Esophagus (tissue), 2 donors: ENCODE results near the gene SYNGR2. TPM values are rescaled to one million over a fixed set of nuclear protein-coding genes. Genes with fewer than 3 reads are reported as not detected.

Source experiments
- H3K27ac ChIP-seq, 2 donors: one replicate each; pipeline ENCODE4 v1.5.1; 2013; ENCODE audit warnings: low read depth in 2 of 2, mild to moderate bottlenecking in 2 of 2, inconsistent platforms in 1 of 2, low read length in 1 of 2, moderate library complexity in 1 of 2
- H3K27me3 ChIP-seq, 2 donors: one replicate each; pipeline ENCODE4 v1.6.1; 2013; ENCODE audit warnings: low read length in 2 of 2, control low read depth in 1 of 2, mild to moderate bottlenecking in 1 of 2; ENCODE audit not compliant: insufficient read depth in 2 of 2, control insufficient read depth in 1 of 2
- H3K36me3 ChIP-seq, 2 donors: one replicate each; pipeline ENCODE4 v1.6.1; 2013; ENCODE audit warnings: low read length in 1 of 2; ENCODE audit not compliant: control insufficient read depth in 2 of 2, insufficient read depth in 2 of 2
- H3K4me1 ChIP-seq, 2 donors: one replicate each; pipeline ENCODE4 v1.6.1; 2013; ENCODE audit warnings: low read length in 1 of 2; ENCODE audit not compliant: control insufficient read depth in 2 of 2, insufficient read depth in 2 of 2
- H3K4me3 ChIP-seq, 2 donors: one replicate each; pipeline ENCODE4 v1.5.1; 2013; ENCODE audit warnings: low read length in 2 of 2, mild to moderate bottlenecking in 2 of 2, low read depth in 1 of 2, moderate library complexity in 1 of 2
- H3K9me3 ChIP-seq, 2 donors: one replicate each; pipeline ENCODE4 v1.6.1; 2013; ENCODE audit warnings: mild to moderate bottlenecking in 2 of 2, low read depth in 1 of 2, low read length in 1 of 2, moderate library complexity in 1 of 2; ENCODE audit not compliant: control insufficient read depth in 2 of 2, insufficient read depth in 1 of 2
- WGBS, 2 donors: extraction: QIAGEN DNeasy Blood & Tissue Kit; methylation state at CpG; one replicate each; pipeline ENCODE4 v1.1.7; 2013; 5-methylcytosine and 5-hydroxymethylcytosine counted together
- polyA plus RNA-seq, 2 donors: library from polyadenylated mRNA; stranded (reverse); fragments of 200-250 nt; gene quantifications; one replicate each; pipeline ENCODE4 v1.2.3, GENCODE V29; 2013
- donor health status: healthy with polysubstance abuse.
- donor health status: Bipolar disorder and iron deficiency.

The SYNGR2 gene
- polyA plus RNA-seq, 2 donors = 52.3 to 96.4 TPM

- Histone ChIP-seq H3K9me3 (no peaks in the 10 kb centered on the region), H3K4me3 (no peak overlapping the region), H3K27ac (peak overlapping the region; percentile 47 to 64), H3K36me3 (peaks cover 0 to 3% of the 10 kb centered on the region in 2 donors), H3K4me1 (peaks cover 0 to 16% of the 10 kb centered on the region in 2 donors), H3K27me3 (no peaks in the 10 kb centered on the region)
- WGBS, 2 donors = 60 to 72% methylated on average over 14 of the region's 14 CpGs
These were observed 11.7 kb downstream of the SYNGR2 start for GRCh38 chr17:78180083-78180482.

- H3K4me1 ChIP-seq = peaks cover 0 to 12% of the 10 kb centered on the region in 2 donors
- H3K27me3 ChIP-seq = no peaks in the 10 kb centered on the region
- H3K36me3 ChIP-seq = peaks cover 0 to 3% of the 10 kb centered on the region in 2 donors
- no peaks in the 10 kb centered on the region for H3K9me3 ChIP-seq
- H3K27ac ChIP-seq = no peak overlapping the region
- 71 to 79% methylated on average over 2 of the region's 2 CpGs for WGBS, 2 donors
- H3K4me3 ChIP-seq = no peak overlapping the region
These were observed 12.1 kb downstream of the SYNGR2 start for GRCh38 chr17:78180508-78180907.

GRCh38 chr17:78182504-78182903 is 14.1 kb downstream of the SYNGR2 start:
- 81 to 93% methylated on average over 13 of the region's 13 CpGs for WGBS, 2 donors

GRCh38 chr17:78183916-78184315 is 15.5 kb downstream of the SYNGR2 start:
- no peaks in the 10 kb centered on the region for H3K27me3 ChIP-seq
- no peaks in the 10 kb centered on the region for H3K9me3 ChIP-seq
- H3K27ac ChIP-seq = no peak overlapping the region
- H3K4me3 ChIP-seq = no peak overlapping the region
- peaks cover 3 to 8% of the 10 kb centered on the region in 2 donors for H3K4me1 ChIP-seq
- H3K36me3 ChIP-seq = peaks cover 0 to 3% of the 10 kb centered on the region in 2 donors
- WGBS, 2 donors = 84 to 89% methylated on average over 12 of the region's 12 CpGs

More at GRCh38 chr17:78182504-78182903, 14.1 kb downstream of the SYNGR2 start:
- H3K27ac ChIP-seq = no peak overlapping the region
- H3K4me1 ChIP-seq = peaks cover 3 to 8% of the 10 kb centered on the region in 2 donors
- H3K9me3 ChIP-seq = no peaks in the 10 kb centered on the region
- H3K4me3 ChIP-seq = no peak overlapping the region
- H3K36me3 ChIP-seq = peaks cover 0 to 3% of the 10 kb centered on the region in 2 donors
- no peaks in the 10 kb centered on the region for H3K27me3 ChIP-seq

- no peaks in the 10 kb centered on the region for H3K36me3 ChIP-seq
- H3K27me3 ChIP-seq = no peaks in the 10 kb centered on the region
- 57 to 60% methylated on average over 10 of the region's 10 CpGs for WGBS, 2 donors
- no peak overlapping the region for H3K4me3 ChIP-seq
- peak overlapping the region in 1 of 2 donors; percentile 34 for H3K27ac ChIP-seq
- H3K4me1 ChIP-seq = peaks cover 3 to 5% of the 10 kb centered on the region in 2 donors
- H3K9me3 ChIP-seq = no peaks in the 10 kb centered on the region
These were observed 16.0 kb downstream of the SYNGR2 start for GRCh38 chr17:78184351-78184750.

- Histone ChIP-seq H3K27ac (peak overlapping the region in 1 of 2 donors; percentile 34), H3K9me3 (no peaks in the 10 kb centered on the region), H3K4me1 (peaks cover 3 to 4% of the 10 kb centered on the region in 2 donors), H3K36me3 (no peaks in the 10 kb centered on the region), H3K4me3 (no peak overlapping the region), H3K27me3 (no peaks in the 10 kb centered on the region)
- 63 to 77% methylated on average over 9 of the region's 9 CpGs for WGBS, 2 donors
These were observed 16.5 kb downstream of the SYNGR2 start for GRCh38 chr17:78184868-78185267.

- peak overlapping the region in 1 of 2 donors; percentile 45 for H3K27ac ChIP-seq
- no peaks in the 10 kb centered on the region for H3K9me3 ChIP-seq
- H3K27me3 ChIP-seq = no peaks in the 10 kb centered on the region
- peaks cover 0 to 4% of the 10 kb centered on the region in 2 donors for H3K36me3 ChIP-seq
- 45 to 64% methylated on average over 8 to 10 of the region's 10 CpGs for WGBS, 2 donors
- H3K4me3 ChIP-seq = peak overlapping the region in 1 of 2 donors; percentile 53
- H3K4me1 ChIP-seq = peaks cover 3 to 4% of the 10 kb centered on the region in 2 donors
These were observed 17.8 kb downstream of the SYNGR2 start for GRCh38 chr17:78185981-78186691.

GRCh38 chr17:78186692-78187595 is 18.6 kb downstream of the SYNGR2 start, which contains the start of the genes AFMID and TK1:
AFMID (plus strand) TSS chr17:78187362; CDS start chr17:78187371, 9 bp downstream.
TK1 (minus strand) TSS chr17:78187052; CDS start chr17:78186994, 58 bp downstream.
- 3 to 4% methylated on average over 57 of the region's 57 CpGs for WGBS, 2 donors
- Histone ChIP-seq H3K4me1 (peaks cover 3 to 4% of the 10 kb centered on the region in 2 donors), H3K9me3 (no peaks in the 10 kb centered on the region), H3K36me3 (peaks cover 0 to 6% of the 10 kb centered on the region in 2 donors), H3K4me3 (peak within 1 kb of the TSS; percentile 53 to 59), H3K27me3 (no peaks in the 10 kb centered on the region), H3K27ac (peak within 1 kb of the TSS; percentile 65 to 85)

GRCh38 chr17:78196716-78197115 is 28.3 kb downstream of the SYNGR2 start:
- Histone ChIP-seq H3K36me3 (peaks cover 0 to 5% of the 10 kb centered on the region in 2 donors), H3K4me1 (peaks cover 2% of the 10 kb centered on the region in 2 donors), H3K27ac (peak overlapping the region in 1 of 2 donors; percentile 95), H3K9me3 (no peaks in the 10 kb centered on the region), H3K4me3 (no peak overlapping the region), H3K27me3 (no peaks in the 10 kb centered on the region)
- WGBS, 2 donors = 68 to 78% methylated on average over 5 of the region's 5 CpGs
